ENCODE measurements around the gene HOMEZ. TPM values are rescaled to one million over a fixed set of nuclear protein-coding genes. Genes with fewer than 3 reads are reported as not detected.
"Not testable (repeated sequence)": the region's sequence is repeated elsewhere in the genome, so short reads cannot be mapped to it uniquely, and the experiment has no call there.

Gene HOMEZ
- total RNA-seq, 1 experiment from 2014 or later, result 18.2 TPM

DNA sequence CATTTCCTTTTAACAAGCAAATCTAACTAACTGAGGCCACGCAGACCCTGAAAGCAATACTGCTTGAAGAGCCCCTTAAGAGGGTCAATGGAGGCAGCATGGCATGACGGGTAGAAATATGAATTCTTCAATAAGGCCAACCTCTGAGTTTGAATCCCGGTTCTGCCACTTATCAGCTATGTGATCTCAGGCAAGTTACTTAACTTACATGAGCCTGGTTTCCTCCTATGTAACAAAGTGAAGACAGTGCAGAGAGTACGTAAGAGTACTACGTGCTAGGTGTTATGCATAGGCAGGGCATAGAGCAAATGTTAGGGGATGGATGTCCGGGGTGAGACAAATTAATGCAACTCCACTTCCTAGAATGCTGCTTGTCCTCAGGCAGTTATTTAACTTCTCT, 4.7 kb downstream of the HOMEZ start:
- no peak overlapping the region for H3K4me3 ChIP-seq (replicated peaks in 1 of 2; ENCODE audit: low read depth in 1 of 2, low read length in 2 of 2)
- H2AFZ ChIP-seq (ENCODE audit: low read depth, low read length, poor library complexity, severe bottlenecking), result no peak overlapping the region
- H3K4me2 ChIP-seq (ENCODE audit: low read length), result no peak overlapping the region
- no peaks in the 10 kb centered on the region for H4K20me1 ChIP-seq (ENCODE audit: insufficient read depth)
- peaks cover 8 to 28% of the 10 kb centered on the region in 2 experiments; a peak in 3 of 4 replicates for H3K4me1 ChIP-seq (ENCODE audit: control insufficient read depth in 1 of 2, insufficient read depth in 2 of 2, low read length in 2 of 2)
- H3K79me2 ChIP-seq (ENCODE audit: insufficient read depth, low read length), result peaks cover 20% of the 10 kb centered on the region
- TF ChIP-seq CEBPB (IDR thresholded peaks at IDR 0.05; ENCODE audit: low read depth) (no peak), ELF1 (IDR thresholded peaks at IDR 0.05; ENCODE audit: borderline replicate concordance, low read depth) (no peak), RAD21 (IDR thresholded peaks at IDR 0.05; ENCODE audit: low read depth) (no peak), TCF7L2 (IDR thresholded peaks at IDR 0.05; ENCODE audit: borderline replicate concordance, extremely low read depth, insufficient read depth, insufficient read length) (no peak), SP1 (IDR thresholded peaks at IDR 0.05; ENCODE audit: low read depth) (no peak), ZFX (IDR thresholded peaks at IDR 0.05) (no peak), CTCF (IDR thresholded peaks at IDR 0.05 in 2 of 3, conservative IDR thresholded peaks at IDR 0.05 in 1 of 3; ENCODE audit: borderline replicate concordance in 1 of 3, insufficient read depth in 1 of 3, low read depth in 2 of 3, low read length in 2 of 3) (no peak), EZH2phosphoT487 (IDR thresholded peaks at IDR 0.05; ENCODE audit: borderline replicate concordance) (no peak)
- DNase-seq (ENCODE audit: low read depth, low spot score), result no peak
- intact Hi-C loops (cut with micrococcal nuclease), result no loop called here
- ChIA-PET POLR2A (no interaction called here), CTCF (interaction anchor here (2.3 kb wide), 1 partner anchor 16 kb away, joined by 4 read pairs; no protein-coding TSS in a partner anchor), RAD21 (ENCODE audit: low non-redundant PET in 1 of 2, low total read pairs in 2 of 2, uncharacterized antibody in 2 of 2, unreplicated experiment in 2 of 2) (no interaction called here)
- no peaks in the 10 kb centered on the region for H3K9me2 ChIP-seq (ENCODE audit: insufficient read depth)
- no peak overlapping the region for H3K27ac ChIP-seq (ENCODE audit: low read depth, low read length)
- no TSS peak for BruUV-seq (replicated peaks)
- H3K27me3 ChIP-seq (ENCODE audit: insufficient read depth, low read length), result no peaks in the 10 kb centered on the region
- no peak overlapping the region for H3K9ac ChIP-seq (ENCODE audit: low read length)
- H3K36me3 ChIP-seq (ENCODE audit: control insufficient read depth in 1 of 2, insufficient read depth in 2 of 2, low read length in 2 of 2), result no peaks in the 10 kb centered on the region; a peak in 1 of 4 replicates
- H3K9me3 ChIP-seq (ENCODE audit: control insufficient read depth in 1 of 2, insufficient read depth in 1 of 2, low read depth in 1 of 2, low read length in 2 of 2), result no peaks in the 10 kb centered on the region
- no peak for ATAC-seq

- H3K27ac ChIP-seq (ENCODE audit: low read depth, low read length); H3K9me2 ChIP-seq (ENCODE audit: insufficient read depth); intact Hi-C loops (cut with micrococcal nuclease); H2AFZ ChIP-seq (ENCODE audit: low read depth, low read length, poor library complexity, severe bottlenecking); RAD21 ChIA-PET (ENCODE audit: low non-redundant PET in 1 of 2, low total read pairs in 2 of 2, uncharacterized antibody in 2 of 2, unreplicated experiment in 2 of 2); DNase-seq (ENCODE audit: low read depth, low spot score); POLR2A ChIA-PET; H3K4me3 ChIP-seq (replicated peaks in 1 of 2; ENCODE audit: low read depth in 1 of 2, low read length in 2 of 2); H3K79me2 ChIP-seq (ENCODE audit: insufficient read depth, low read length); H3K36me3 ChIP-seq (ENCODE audit: control insufficient read depth in 1 of 2, insufficient read depth in 2 of 2, low read length in 2 of 2); ATAC-seq; H3K9me3 ChIP-seq (ENCODE audit: control insufficient read depth in 1 of 2, insufficient read depth in 1 of 2, low read depth in 1 of 2, low read length in 2 of 2); H3K9ac ChIP-seq (ENCODE audit: low read length); H4K20me1 ChIP-seq (ENCODE audit: insufficient read depth); H3K27me3 ChIP-seq (ENCODE audit: insufficient read depth, low read length); BruUV-seq (replicated peaks): not testable (repeated sequence)
- CTCF ChIA-PET, result interaction anchor here (1.6 kb wide), 1 partner anchor 23 kb away, joined by 4 read pairs; no protein-coding TSS in a partner anchor
- H3K4me2 ChIP-seq (ENCODE audit: low read length), result peak overlapping the region; percentile 33; the same call in 1 of the 2 replicates
- peaks cover 3 to 23% of the 10 kb centered on the region in 2 experiments; a peak in 2 of 4 replicates for H3K4me1 ChIP-seq (ENCODE audit: control insufficient read depth in 1 of 2, insufficient read depth in 2 of 2, low read length in 2 of 2)
Measured at GRCh38 chr14:23277928-23278327, 8.0 kb downstream of the HOMEZ start.

Data from HCT116 (cell line).